IMR-90 (cell line): ENCODE data around the gene KCNAB1.
A peak's percentile ranks its signal among the peaks of the same experiment; 100 is the strongest.

Experiments
- CEBPB ChIP-seq: IDR thresholded peaks from 2 replicates; pipeline ENCODE4 v1.6.1; 2012; ENCODE audit warnings: low read depth, low read length, improper control_type of control experiment
- ELK1 ChIP-seq: fragments of 150-350 bp; IDR thresholded peaks from 2 replicates; pipeline ENCODE4 v1.6.1; 2016; ENCODE audit warnings: low read depth, mild to moderate bottlenecking, low read length, moderate library complexity, borderline replicate concordance
- NFE2L2 ChIP-seq: fragments of 150-350 bp; IDR thresholded peaks from 2 replicates; pipeline ENCODE4 v1.6.1; 2016; ENCODE audit warnings: low read depth, mild to moderate bottlenecking, low read length
- POLR2A ChIP-seq: IDR thresholded peaks from 2 replicates; pipeline ENCODE4 v1.6.1; 2012; ENCODE audit warnings: mild to moderate bottlenecking, low read depth, low read length
- RAD21 ChIP-seq: IDR thresholded peaks from 2 replicates; pipeline ENCODE4 v1.6.1; 2012; ENCODE audit warnings: low read length, improper control_type of control experiment
- TF ChIP-seq, protein P1 (sequence below): conservative IDR thresholded peaks from 2 replicates; pipeline ENCODE4 v1.5.1; 2012; ENCODE audit warnings: mild to moderate bottlenecking, low read depth, low read length, improper control_type of control experiment

DNA sequence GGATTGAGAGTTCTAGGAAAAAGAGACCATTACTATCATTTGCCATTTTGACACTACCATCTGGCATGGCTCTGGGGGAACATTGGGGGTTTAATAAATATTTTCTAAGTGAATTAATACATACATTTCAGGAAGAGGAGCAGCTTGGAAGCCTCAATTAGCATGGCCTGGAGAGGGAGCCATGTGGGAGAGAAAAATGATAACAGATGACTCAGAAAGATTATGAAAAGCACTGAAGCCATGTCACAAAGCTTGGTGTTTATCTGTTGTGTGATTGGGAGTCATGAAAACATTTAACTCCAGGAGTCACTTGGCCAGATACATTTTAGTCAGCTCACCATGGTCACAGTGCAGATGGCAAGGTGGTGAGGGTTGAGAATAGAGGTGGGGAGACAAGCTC, 313.5 kb downstream of the KCNAB1 start:
- TF ChIP-seq, protein P1, sequence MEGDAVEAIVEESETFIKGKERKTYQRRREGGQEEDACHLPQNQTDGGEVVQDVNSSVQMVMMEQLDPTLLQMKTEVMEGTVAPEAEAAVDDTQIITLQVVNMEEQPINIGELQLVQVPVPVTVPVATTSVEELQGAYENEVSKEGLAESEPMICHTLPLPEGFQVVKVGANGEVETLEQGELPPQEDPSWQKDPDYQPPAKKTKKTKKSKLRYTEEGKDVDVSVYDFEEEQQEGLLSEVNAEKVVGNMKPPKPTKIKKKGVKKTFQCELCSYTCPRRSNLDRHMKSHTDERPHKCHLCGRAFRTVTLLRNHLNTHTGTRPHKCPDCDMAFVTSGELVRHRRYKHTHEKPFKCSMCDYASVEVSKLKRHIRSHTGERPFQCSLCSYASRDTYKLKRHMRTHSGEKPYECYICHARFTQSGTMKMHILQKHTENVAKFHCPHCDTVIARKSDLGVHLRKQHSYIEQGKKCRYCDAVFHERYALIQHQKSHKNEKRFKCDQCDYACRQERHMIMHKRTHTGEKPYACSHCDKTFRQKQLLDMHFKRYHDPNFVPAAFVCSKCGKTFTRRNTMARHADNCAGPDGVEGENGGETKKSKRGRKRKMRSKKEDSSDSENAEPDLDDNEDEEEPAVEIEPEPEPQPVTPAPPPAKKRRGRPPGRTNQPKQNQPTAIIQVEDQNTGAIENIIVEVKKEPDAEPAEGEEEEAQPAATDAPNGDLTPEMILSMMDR, result 0 out of 2 replicates have a peak, but pooled peaks have one; percentile 7
- no peak for TF ChIP-seq POLR2A
- no peak for TF ChIP-seq NFE2L2
- no peak for TF ChIP-seq ELK1
- no peak for TF ChIP-seq CEBPB
- TF ChIP-seq RAD21, result no peak
